Effector CD4-positive, alpha-beta T cell (primary cell): ENCODE results near the gene CD1C. TPM values are rescaled to one million over a fixed set of nuclear protein-coding genes. Genes with fewer than 3 reads are reported as not detected.
"Not testable (repeated sequence)": the region's sequence is repeated elsewhere in the genome, so short reads cannot be mapped to it uniquely, and the experiment has no call there.

Experiments used
- DNase-seq: peaks from one replicate; pipeline ENCODE4 v3.0.0-alpha.2; 2020
- total RNA-seq: gene quantifications from one replicate; lab custom pipeline; 2026; lab: John Stamatoyannopoulos, UW

CD1C gene
- total RNA-seq, result not detected

- no peak for DNase-seq
Measured at GRCh38 chr1:158289811-158290210, at the start of gene CD1C. TSS of gene CD1C (plus strand) at chr1:158289923. CDS start at chr1:158290065, 142 bp downstream.

GRCh38 chr1:158246650-158247049 is 43.1 kb upstream of the CD1C start:
- DNase-seq, result no peak

GRCh38 chr1:158248118-158248517 is 41.6 kb upstream of the CD1C start:
- DNase-seq, result peak; percentile 2

GRCh38 chr1:158248771-158249170 is 41.0 kb upstream of the CD1C start:
- no peak for DNase-seq

GRCh38 chr1:158249646-158250045 is 40.1 kb upstream of the CD1C start:
- no peak for DNase-seq

GRCh38 chr1:158251163-158251562 is 38.6 kb upstream of the CD1C start:
- DNase-seq, result no peak

- DNase-seq, result no peak
Measured at GRCh38 chr1:158255656-158256055, 34.1 kb upstream of the CD1C start.

- DNase-seq, result not testable (repeated sequence)
Measured at GRCh38 chr1:158256747-158257146, 33.0 kb upstream of the CD1C start.

GRCh38 chr1:158257888-158258287 is 31.8 kb upstream of the CD1C start:
- no peak for DNase-seq

- DNase-seq, result no peak
Measured at GRCh38 chr1:158259117-158259516, 30.6 kb upstream of the CD1C start.

GRCh38 chr1:158272681-158273080 is 17.0 kb upstream of the CD1C start:
- no peak for DNase-seq

GRCh38 chr1:158274797-158275196 is 14.9 kb upstream of the CD1C start:
- DNase-seq, result no peak

- DNase-seq, result not testable (repeated sequence)
Measured at GRCh38 chr1:158282421-158282820, 7.3 kb upstream of the CD1C start.

GRCh38 chr1:158283965-158284364 is 5.8 kb upstream of the CD1C start:
- no peak for DNase-seq

GRCh38 chr1:158285756-158286241 is 3.9 kb upstream of the CD1C start:
- DNase-seq, result no peak

- DNase-seq, result no peak
Measured at GRCh38 chr1:158286487-158286886, 3.2 kb upstream of the CD1C start.

- no peak for DNase-seq
Measured at GRCh38 chr1:158286941-158287346, 2.8 kb upstream of the CD1C start.

GRCh38 chr1:158290321-158290844 is 660 bp downstream of the CD1C start:
- DNase-seq, result no peak

- DNase-seq, result no peak
Measured at GRCh38 chr1:158295791-158296190, 6.1 kb downstream of the CD1C start.

GRCh38 chr1:158310623-158311022 is 20.9 kb downstream of the CD1C start:
- DNase-seq, result no peak

- DNase-seq, result no peak
Measured at GRCh38 chr1:158311066-158311465, 21.3 kb downstream of the CD1C start.

GRCh38 chr1:158323866-158324265 is 34.1 kb downstream of the CD1C start:
- no peak for DNase-seq

- no peak for DNase-seq
Measured at GRCh38 chr1:158324395-158324794, 34.7 kb downstream of the CD1C start.

GRCh38 chr1:158327481-158327880 is 37.8 kb downstream of the CD1C start:
- DNase-seq, result no peak

- no peak for DNase-seq
Measured at GRCh38 chr1:158328426-158328825, 38.7 kb downstream of the CD1C start.
